K562 (cell line): ENCODE measurements around the gene TSR3. TPM values are rescaled to one million over a fixed set of nuclear protein-coding genes. Genes with fewer than 3 reads are reported as not detected.

Experiments used
- AFF1 ChIP-seq, 2 experiments: fragments of 450-650 bp; IDR thresholded peaks; 2 replicates each; pipeline ENCODE4 v1.6.1; 2018; ENCODE audit warnings: mild to moderate bottlenecking in 2 of 2, low read depth in 1 of 2; ENCODE audit not compliant: partially characterized antibody in 2 of 2
- BACH1 ChIP-seq: fragments of 200-800 bp; sonication (Bioruptor generic); IDR thresholded peaks from 2 replicates; pipeline ENCODE4 v1.6.1; 2016; ENCODE audit warnings: missing genetic modification characterization, missing compliant biosample characterization
- BCLAF1 ChIP-seq, 2 experiments: fragments of 450-650 bp in 1 of 2; IDR thresholded peaks; 2 replicates each; pipeline ENCODE4 v1.6.1; 2011 to 2017; ENCODE audit warnings: low read depth in 2 of 2, antibody characterized with exemption in 1 of 2, borderline replicate concordance in 1 of 2, low read length in 1 of 2, mild to moderate bottlenecking in 1 of 2, mixed read lengths in 1 of 2; ENCODE audit not compliant: control insufficient read depth in 1 of 2
- KDM5B ChIP-seq: fragments of 200-600 bp; sonication (generic); IDR thresholded peaks from 2 replicates; pipeline ENCODE4 v1.6.1; 2012; ENCODE audit warnings: low read depth, mild to moderate bottlenecking, moderate library complexity, low read length, control low read depth, inconsistent platforms; ENCODE audit not compliant: insufficient replicate concordance
- MCM7 ChIP-seq, 2 experiments: fragments of 450-650 bp; IDR thresholded peaks; 2 replicates each; pipeline ENCODE4 v1.6.1; 2016 to 2018
- NFIC ChIP-seq: fragments of 450-650 bp; IDR thresholded peaks from 2 replicates; pipeline ENCODE4 v1.6.1; 2017; ENCODE audit warnings: mild to moderate bottlenecking, inconsistent platforms
- RBM22 ChIP-seq: fragments of 200-400 bp; formaldehyde crosslinking; IDR thresholded peaks from 2 replicates; pipeline ENCODE4 v1.6.1; 2018; ENCODE audit warnings: low read length, low read depth; ENCODE audit not compliant: poor library complexity, severe bottlenecking
- TCF7 ChIP-seq: sonication (generic); IDR thresholded peaks from 2 replicates; pipeline ENCODE4 v1.6.1; 2016; ENCODE audit warnings: antibody characterized with exemption, borderline replicate concordance
- ZNF165 ChIP-seq: fragments of 250-450 bp; sonication (Bioruptor Pico); IDR thresholded peaks from 2 replicates; pipeline ENCODE4 v1.4.0; 2020; ENCODE audit warnings: borderline replicate concordance
- ZNF263 ChIP-seq: sonication (generic); formaldehyde crosslinking; IDR thresholded peaks from 2 replicates; pipeline ENCODE4 v1.8.0; 2022; ENCODE audit warnings: mild to moderate bottlenecking, missing genetic modification reagents, borderline replicate concordance
- ZNF561 ChIP-seq: fragments of 450-650 bp; formaldehyde crosslinking; conservative IDR thresholded peaks from 2 replicates; pipeline ENCODE4 v1.4.0; 2020; ENCODE audit warnings: mild to moderate bottlenecking, moderate library complexity
- polyA plus RNA-seq, 8 experiments: library from polyadenylated mRNA; depleted of rRNA in 4 of 8; stranded (reverse) in 5 of 8; unstranded in 3 of 8; fragments of >200 nt; fragmentation: Nextera tagmentation in 2 of 8; fragmentation: Illumina TruSeq in 1 of 8; extraction: Ambion mirVana in 2 of 8; extraction: Trizol in 1 of 8; gene quantifications; 2 replicates each; pipeline versions ENCODE4 v1.2.1 to v1.2.3, GENCODE V29; 2011 to 2014; ENCODE audit warnings: inconsistent platforms in 1 of 8, missing spikeins in 1 of 8
- total RNA-seq, 7 experiments: library from RNA; depleted of rRNA in 6 of 7; stranded (reverse); fragments of >200 nt in 6 of 7; fragmentation: Illumina TruSeq in 2 of 7; extraction: Trizol in 2 of 7; gene quantifications; 2 replicates each; pipeline versions ENCODE4 v1.2.1 to v1.2.3, GENCODE V29; 2011 to 2021; ENCODE audit warnings: low replicate concordance in 1 of 7

Gene TSR3
- total and polyA plus RNA-seq, 9 of the 15 experiments (the other 6 are each of a cell fraction or from before 2014, with no cell fraction given) = 1.5 to 74.8 (median 16.5) TPM

- peak in 1 of 2 experiments; percentile 91 for TF ChIP-seq AFF1 (IDR thresholded peaks at IDR 0.05; ENCODE audit: low read depth in 1 of 2, partially characterized antibody in 2 of 2)
- TF ChIP-seq MCM7 (IDR thresholded peaks at IDR 0.05) = no peak
- TF ChIP-seq NFIC = peak; percentile 73
- TF ChIP-seq BCLAF1 (IDR thresholded peaks at IDR 0.05; ENCODE audit: borderline replicate concordance in 1 of 2, control insufficient read depth in 1 of 2, low read depth in 2 of 2, low read length in 1 of 2) = no peak
- no peak for TF ChIP-seq TCF7
- peak; percentile 34; the same call in 1 of the 2 replicates for TF ChIP-seq ZNF263 (CRISPR knock-in tag)
- TF ChIP-seq RBM22 = peak; percentile 26
- no peak for TF ChIP-seq ZNF165 (CRISPR knock-in tag)
- no peak for TF ChIP-seq KDM5B
- no peak for TF ChIP-seq ZNF561 (CRISPR knock-in tag)
- TF ChIP-seq BACH1 (tag) = no peak
These were observed 42.4 kb downstream of the TSR3 start, which contains the start of gene UBE2I (continued) for GRCh38 chr16:1308977-1309885.
